ENCODE measurements around the gene AIF1.

The AIF1 gene

GRCh38 chr6:31620586-31621319, 5.7 kb downstream of the AIF1 start, which contains the start of gene PRRC2A:
Gene PRRC2A, plus strand, starts transcription at chr6:31620715. Its CDS starts 2,075 bp downstream, at chr6:31622790.
- no peak for DNase-seq (ENCODE audit: low spot score)

- no peak for DNase-seq (ENCODE audit: low spot score)
Observed at GRCh38 chr6:31621320-31621939, 6.4 kb downstream of the AIF1 start.

- DNase-seq (ENCODE audit: low spot score) = no peak
Observed at GRCh38 chr6:31621991-31622390, 7.0 kb downstream of the AIF1 start.

GRCh38 chr6:31622684-31623091, 7.7 kb downstream of the AIF1 start:
- DNase-seq (ENCODE audit: low spot score) = no peak

- no peak for DNase-seq (ENCODE audit: low spot score)
Observed at GRCh38 chr6:31624070-31624469, 9.0 kb downstream of the AIF1 start.

- DNase-seq (ENCODE audit: low spot score) = no peak
Observed at GRCh38 chr6:31626952-31627351, 11.9 kb downstream of the AIF1 start.

GRCh38 chr6:31627690-31628287, 12.8 kb downstream of the AIF1 start:
- no peak for DNase-seq (ENCODE audit: low spot score)

GRCh38 chr6:31629014-31629413, 14.0 kb downstream of the AIF1 start:
- DNase-seq (ENCODE audit: low spot score) = no peak

GRCh38 chr6:31630177-31630934, 15.3 kb downstream of the AIF1 start:
- DNase-seq (ENCODE audit: low spot score) = no peak

- DNase-seq (ENCODE audit: low spot score) = no peak
Observed at GRCh38 chr6:31631209-31631608, 16.2 kb downstream of the AIF1 start.

- DNase-seq (ENCODE audit: low spot score) = no peak
Observed at GRCh38 chr6:31631681-31632278, 16.7 kb downstream of the AIF1 start.

GRCh38 chr6:31632279-31632946, 17.4 kb downstream of the AIF1 start:
- DNase-seq (ENCODE audit: low spot score) = no peak

- no peak for DNase-seq (ENCODE audit: low spot score)
Observed at GRCh38 chr6:31633447-31633846, 18.4 kb downstream of the AIF1 start.

GRCh38 chr6:31634131-31634530, 19.1 kb downstream of the AIF1 start:
- DNase-seq (ENCODE audit: low spot score) = no peak

- DNase-seq (ENCODE audit: low spot score) = no peak
Observed at GRCh38 chr6:31634969-31635575, 20.0 kb downstream of the AIF1 start.

- DNase-seq (ENCODE audit: low spot score) = no peak
Observed at GRCh38 chr6:31636698-31637596, 21.9 kb downstream of the AIF1 start.

GRCh38 chr6:31639043-31639442, 24.0 kb downstream of the AIF1 start:
- no peak for DNase-seq (ENCODE audit: low spot score)

GRCh38 chr6:31639449-31639861, 24.4 kb downstream of the AIF1 start:
- no peak for DNase-seq (ENCODE audit: low spot score)

- no peak for DNase-seq (ENCODE audit: low spot score)
Observed at GRCh38 chr6:31640612-31641011, 25.6 kb downstream of the AIF1 start.

- no peak for DNase-seq (ENCODE audit: low spot score)
Observed at GRCh38 chr6:31641370-31641769, 26.3 kb downstream of the AIF1 start.
